ENCODE results near the gene PIK3CB.

Gene PIK3CB

GRCh38 chr3:138640537-138640936 is 194.2 kb downstream of the PIK3CB start:
- Histone ChIP-seq H3K9me2 (replicated peaks; ENCODE audit: insufficient read depth, low read length) (no peaks in the 10 kb centered on the region), H3K27me3 (ENCODE audit: low read length) (no peaks in the 10 kb centered on the region), H3K9me3 (ENCODE audit: insufficient read depth, low read length) (no peaks in the 10 kb centered on the region), H2AFZ (ENCODE audit: low read depth, low read length, severe bottlenecking) (no peak overlapping the region), H3K79me2 (ENCODE audit: insufficient read depth, low read length) (no peaks in the 10 kb centered on the region), H3K36me3 (ENCODE audit: low read length) (no peaks in the 10 kb centered on the region), H3K27ac (ENCODE audit: low read depth, low read length) (no peak overlapping the region), H3K4me3 (ENCODE audit: insufficient read depth, low read length, poor library complexity, severe bottlenecking) (no peak overlapping the region), H3F3A (ENCODE audit: insufficient read depth) (no peaks in the 10 kb centered on the region), H4K20me1 (ENCODE audit: low read depth, low read length) (no peaks in the 10 kb centered on the region), H3K9ac (ENCODE audit: low read length) (no peak overlapping the region), H3K4me2 (ENCODE audit: low read depth, low read length, poor library complexity, severe bottlenecking) (no peak overlapping the region)
- TF ChIP-seq CTCF (IDR thresholded peaks at IDR 0.05; ENCODE audit: insufficient read depth, low read length, poor library complexity, severe bottlenecking): no peak
- no peak for TF ChIP-seq EZH2phosphoT487 (conservative IDR thresholded peaks at IDR 0.05; ENCODE audit: low read length)

GRCh38 chr3:138638641-138639040 is 196.1 kb downstream of the PIK3CB start:
- H4K20me1 ChIP-seq (ENCODE audit: low read depth, low read length): no peaks in the 10 kb centered on the region
- H3K9ac ChIP-seq (ENCODE audit: low read length): no peak overlapping the region
- H3F3A ChIP-seq (ENCODE audit: insufficient read depth): no peaks in the 10 kb centered on the region
- TF ChIP-seq CTCF (IDR thresholded peaks at IDR 0.05; ENCODE audit: insufficient read depth, low read length, poor library complexity, severe bottlenecking) (no peak), EZH2phosphoT487 (conservative IDR thresholded peaks at IDR 0.05; ENCODE audit: low read length) (no peak)
- no peak overlapping the region for H3K4me3 ChIP-seq (ENCODE audit: insufficient read depth, low read length, poor library complexity, severe bottlenecking)
- H3K9me2 ChIP-seq (replicated peaks; ENCODE audit: insufficient read depth, low read length): no peaks in the 10 kb centered on the region
- H3K79me2 ChIP-seq (ENCODE audit: insufficient read depth, low read length): no peaks in the 10 kb centered on the region
- H2AFZ ChIP-seq (ENCODE audit: low read depth, low read length, severe bottlenecking): no peak overlapping the region
- H3K4me2 ChIP-seq (ENCODE audit: low read depth, low read length, poor library complexity, severe bottlenecking): no peak overlapping the region
- no peaks in the 10 kb centered on the region for H3K9me3 ChIP-seq (ENCODE audit: insufficient read depth, low read length)
- H3K27me3 ChIP-seq (ENCODE audit: low read length): no peaks in the 10 kb centered on the region
- H3K27ac ChIP-seq (ENCODE audit: low read depth, low read length): no peak overlapping the region
- no peaks in the 10 kb centered on the region for H3K36me3 ChIP-seq (ENCODE audit: low read length)

- H4K20me1 ChIP-seq (ENCODE audit: low read depth, low read length): no peaks in the 10 kb centered on the region
- H3K36me3 ChIP-seq (ENCODE audit: low read length): no peaks in the 10 kb centered on the region
- H3K79me2 ChIP-seq (ENCODE audit: insufficient read depth, low read length): no peaks in the 10 kb centered on the region
- no peak for TF ChIP-seq EZH2phosphoT487 (conservative IDR thresholded peaks at IDR 0.05; ENCODE audit: low read length)
- no peak for TF ChIP-seq CTCF (IDR thresholded peaks at IDR 0.05; ENCODE audit: insufficient read depth, low read length, poor library complexity, severe bottlenecking)
- no peaks in the 10 kb centered on the region for H3K9me3 ChIP-seq (ENCODE audit: insufficient read depth, low read length)
- no peak overlapping the region for H3K4me3 ChIP-seq (ENCODE audit: insufficient read depth, low read length, poor library complexity, severe bottlenecking)
- no peaks in the 10 kb centered on the region for H3K9me2 ChIP-seq (replicated peaks; ENCODE audit: insufficient read depth, low read length)
- H3K27me3 ChIP-seq (ENCODE audit: low read length): no peaks in the 10 kb centered on the region
- no peak overlapping the region for H2AFZ ChIP-seq (ENCODE audit: low read depth, low read length, severe bottlenecking)
- H3K4me2 ChIP-seq (ENCODE audit: low read depth, low read length, poor library complexity, severe bottlenecking): no peak overlapping the region
- H3K27ac ChIP-seq (ENCODE audit: low read depth, low read length): no peak overlapping the region
- H3K9ac ChIP-seq (ENCODE audit: low read length): no peak overlapping the region
- no peaks in the 10 kb centered on the region for H3F3A ChIP-seq (ENCODE audit: insufficient read depth)
Measured at GRCh38 chr3:138629526-138629925, 205.2 kb downstream of the PIK3CB start.
